GM13977 (cell line): ENCODE measurements around the gene EFNA3.

ENCODE experiments used
- DNase-seq: peaks from one replicate; pipeline ENCODE4 v3.0.0; 2012; ENCODE audit warnings: low spot score
- CTCF ChIP-seq: IDR thresholded peaks from 2 replicates; pipeline ENCODE4 v1.5.1; 2012; ENCODE audit warnings: mild to moderate bottlenecking, control low read depth; ENCODE audit not compliant: insufficient read depth; ENCODE audit errors: extremely low read depth, missing control alignments
- in situ Hi-C: fragments of 300-500 bp; cut with MboI; formaldehyde crosslinking; loops from one replicate; pipeline ENCODE4 v1.12.0; 2022; ENCODE audit warnings: low sequenced_read_pairs, low pct_unique_long_range_greater_than_20kb, mixed read lengths, inconsistent platforms; ENCODE audit not compliant: unreplicated experiment

Gene EFNA3

GRCh38 chr1:155121249-155121648 lies 42.6 kb downstream of the EFNA3 start:
- no peak for DNase-seq
- no peak for TF ChIP-seq CTCF
- in situ Hi-C loops, result no loop called here

- DNase-seq, result no peak
- in situ Hi-C loops, result no loop called here
- no peak for TF ChIP-seq CTCF
These were observed 43.7 kb downstream of the EFNA3 start for GRCh38 chr1:155122308-155122707.

- DNase-seq, result no peak
- TF ChIP-seq CTCF, result no peak
- in situ Hi-C loops, result no loop called here
These were observed 45.2 kb downstream of the EFNA3 start for GRCh38 chr1:155123801-155124200.

DNA sequence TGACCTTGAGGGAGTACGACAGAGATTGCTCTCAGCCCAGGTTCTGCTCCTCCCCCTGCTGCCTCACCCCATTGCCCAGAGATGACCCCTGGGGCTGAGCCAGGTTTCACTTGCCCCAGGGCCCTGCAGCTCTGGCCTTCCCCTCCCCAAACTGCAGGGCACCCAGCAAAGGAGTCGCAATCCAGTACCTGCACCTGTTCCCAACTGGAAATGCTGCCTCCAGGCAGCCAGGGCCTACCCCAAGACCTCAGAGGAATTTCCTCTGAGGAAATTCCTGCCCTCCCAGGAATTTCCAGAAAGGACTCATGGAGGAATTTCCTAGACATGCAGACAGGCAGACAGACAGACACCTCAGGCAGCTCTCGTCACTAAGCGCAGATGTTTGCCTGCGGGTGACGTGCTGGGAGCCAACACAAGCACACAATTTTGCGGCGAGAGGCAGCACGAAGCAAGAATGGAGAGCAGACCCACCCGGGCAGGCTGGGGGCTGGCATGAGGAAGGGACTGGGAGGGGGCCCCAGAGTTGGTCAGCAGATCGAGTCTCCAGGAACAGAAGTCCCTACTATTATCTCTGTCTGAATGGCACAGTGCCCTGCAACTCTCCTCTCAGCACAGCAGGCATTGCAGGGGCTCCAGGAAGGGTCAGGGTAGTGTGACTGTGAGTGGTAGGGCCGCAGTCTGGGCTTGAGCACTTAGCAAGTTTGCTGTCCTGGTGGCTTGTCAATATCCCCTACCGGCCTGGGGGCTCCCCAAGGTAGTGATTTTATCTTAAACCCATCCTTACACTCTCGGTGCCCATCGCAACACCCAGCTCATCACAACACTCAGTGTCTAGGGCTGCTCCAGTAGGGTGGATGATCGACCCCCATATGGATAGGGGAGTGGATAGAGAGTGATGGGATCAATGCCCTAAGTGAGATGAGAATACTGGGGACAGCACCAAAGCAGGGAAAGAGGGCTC lies 46.1 kb downstream of the EFNA3 start:
- in situ Hi-C loops, result no loop called here
- no peak for DNase-seq
- TF ChIP-seq CTCF, result no peak

DNA sequence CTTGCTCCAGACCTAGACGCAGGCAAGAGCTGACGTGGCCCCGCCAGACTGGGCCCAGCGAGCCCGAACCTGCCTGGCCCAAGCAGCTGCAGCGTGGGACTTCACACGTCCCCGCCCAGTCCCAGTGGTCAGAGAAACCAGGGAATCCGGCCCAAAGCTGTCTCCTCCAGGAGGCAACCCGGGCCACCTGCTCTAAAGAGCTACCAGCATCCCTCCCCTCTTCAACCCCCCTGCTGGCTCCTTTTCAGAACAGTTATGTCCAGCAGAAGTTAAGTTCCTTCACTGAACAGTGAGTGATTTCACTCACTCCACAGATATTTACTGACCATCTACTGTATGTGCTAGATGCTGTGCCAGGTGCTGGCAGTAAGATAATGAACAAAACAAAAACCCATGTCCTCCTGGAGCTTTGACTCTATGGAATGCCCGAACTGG lies 46.9 kb downstream of the EFNA3 start:
- no peak for DNase-seq
- no peak for TF ChIP-seq CTCF
- in situ Hi-C loops, result no loop called here

- no peak for TF ChIP-seq CTCF
- no peak for DNase-seq
- in situ Hi-C loops, result no loop called here
These were observed 47.4 kb downstream of the EFNA3 start for GRCh38 chr1:155125946-155126555.
